AG09309 (cell line): ENCODE data around the gene PYCR2.

Source experiments
- DNase-seq: peaks from one replicate; pipeline ENCODE4 v3.0.0-alpha.2; 2010; ENCODE audit warnings: low read depth
- H3K4me3 ChIP-seq: 2 replicates; pipeline ENCODE4 v1.5.1; 2011; ENCODE audit warnings: mild to moderate bottlenecking, low read depth, low read length, moderate library complexity; ENCODE audit not compliant: control insufficient read depth
- TF ChIP-seq, protein P1 (sequence below): IDR thresholded peaks from 2 replicates; pipeline ENCODE4 v1.5.1; 2011; ENCODE audit warnings: mild to moderate bottlenecking, low read depth, low read length, inconsistent platforms; ENCODE audit not compliant: insufficient read depth, control insufficient read depth; ENCODE audit errors: missing control alignments

The PYCR2 gene

DNA sequence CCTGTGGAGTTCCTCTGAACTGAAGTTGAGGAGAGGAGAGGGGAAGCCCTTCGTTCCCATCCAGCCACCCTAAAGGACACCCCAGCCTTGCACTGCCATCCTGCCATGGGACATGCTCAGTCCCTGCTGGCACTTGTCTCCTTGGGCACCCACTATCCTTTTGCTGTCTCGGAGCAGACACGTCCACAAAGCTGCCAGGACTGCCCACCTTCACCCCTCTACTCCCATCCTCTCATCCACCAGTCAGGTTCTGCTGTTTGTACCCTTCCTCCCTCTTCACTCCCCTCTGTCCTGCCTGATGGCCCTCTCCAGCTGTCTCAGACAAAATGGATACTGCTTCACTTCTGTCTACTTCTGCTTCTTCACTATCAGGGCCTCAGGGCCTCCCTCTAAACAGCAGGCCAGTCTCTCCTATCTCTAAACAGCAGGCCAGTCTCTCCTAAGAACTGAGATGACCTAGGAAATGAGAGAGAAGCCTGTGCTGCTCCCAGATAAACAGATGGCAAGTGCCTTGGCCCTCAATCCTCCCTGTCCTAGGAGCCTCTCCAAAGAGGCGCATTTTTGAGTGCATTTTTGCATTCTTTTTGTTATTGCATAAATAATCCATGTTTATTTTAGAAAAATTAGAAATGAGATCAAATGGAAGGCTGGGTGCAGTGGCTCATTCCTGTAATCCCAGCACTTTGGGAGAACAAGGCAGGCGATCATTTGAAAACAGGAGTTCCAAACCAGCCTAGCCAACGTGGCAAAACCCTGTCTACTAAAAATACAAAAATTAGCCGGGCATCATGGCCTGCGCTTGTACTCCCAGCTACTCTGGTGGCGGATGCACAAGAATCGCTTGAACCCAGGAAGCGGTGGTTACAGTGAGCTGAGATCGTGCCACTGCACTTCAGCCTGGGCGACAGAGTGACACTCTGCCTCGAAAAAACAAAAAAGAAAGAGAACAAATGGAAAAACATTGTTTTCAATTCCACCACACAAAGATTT lies 4.4 kb upstream of the PYCR2 start:
- no peak for DNase-seq
- TF ChIP-seq, protein P1, sequence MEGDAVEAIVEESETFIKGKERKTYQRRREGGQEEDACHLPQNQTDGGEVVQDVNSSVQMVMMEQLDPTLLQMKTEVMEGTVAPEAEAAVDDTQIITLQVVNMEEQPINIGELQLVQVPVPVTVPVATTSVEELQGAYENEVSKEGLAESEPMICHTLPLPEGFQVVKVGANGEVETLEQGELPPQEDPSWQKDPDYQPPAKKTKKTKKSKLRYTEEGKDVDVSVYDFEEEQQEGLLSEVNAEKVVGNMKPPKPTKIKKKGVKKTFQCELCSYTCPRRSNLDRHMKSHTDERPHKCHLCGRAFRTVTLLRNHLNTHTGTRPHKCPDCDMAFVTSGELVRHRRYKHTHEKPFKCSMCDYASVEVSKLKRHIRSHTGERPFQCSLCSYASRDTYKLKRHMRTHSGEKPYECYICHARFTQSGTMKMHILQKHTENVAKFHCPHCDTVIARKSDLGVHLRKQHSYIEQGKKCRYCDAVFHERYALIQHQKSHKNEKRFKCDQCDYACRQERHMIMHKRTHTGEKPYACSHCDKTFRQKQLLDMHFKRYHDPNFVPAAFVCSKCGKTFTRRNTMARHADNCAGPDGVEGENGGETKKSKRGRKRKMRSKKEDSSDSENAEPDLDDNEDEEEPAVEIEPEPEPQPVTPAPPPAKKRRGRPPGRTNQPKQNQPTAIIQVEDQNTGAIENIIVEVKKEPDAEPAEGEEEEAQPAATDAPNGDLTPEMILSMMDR, result no peak
- no peak overlapping the region for H3K4me3 ChIP-seq

DNA sequence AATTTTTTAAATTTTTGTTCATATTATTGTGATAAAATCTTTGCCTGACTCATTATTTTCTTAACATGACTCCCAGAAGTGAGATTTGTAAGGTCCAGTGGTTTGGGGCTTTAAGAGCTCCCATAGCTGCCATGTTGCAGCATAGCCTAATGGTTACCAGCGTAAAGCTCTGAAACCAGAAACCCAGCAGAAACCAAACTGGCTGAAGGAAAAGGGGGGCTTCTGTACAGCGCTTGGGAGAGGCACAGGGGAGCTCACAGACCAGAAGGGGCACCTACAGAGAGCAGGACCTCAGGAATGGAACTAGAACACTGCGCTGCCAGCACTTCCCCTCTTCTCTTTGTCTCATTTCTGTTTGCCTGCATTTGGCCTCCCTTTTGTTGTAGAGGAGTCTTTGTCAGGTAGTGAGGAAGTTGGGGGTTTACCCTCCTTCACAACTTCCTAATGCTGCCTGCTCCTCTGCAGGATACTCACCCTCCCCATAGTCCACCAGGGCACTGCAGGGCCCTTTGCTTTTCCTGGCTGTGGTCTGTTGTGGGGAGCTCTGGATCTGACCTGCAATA lies 2.6 kb upstream of the PYCR2 start:
- DNase-seq, result no peak
- TF ChIP-seq, protein P1, result no peak
- no peak overlapping the region for H3K4me3 ChIP-seq

GRCh38 chr1:225923381-225923691 lies 714 bp downstream of the PYCR2 start:
- DNase-seq, result no peak
- peak overlapping the region; percentile 88 for H3K4me3 ChIP-seq
- TF ChIP-seq, protein P1, result no peak

- TF ChIP-seq, protein P1, result no peak
- no peak overlapping the region for H3K4me3 ChIP-seq
- no peak for DNase-seq
Observed at GRCh38 chr1:225921734-225922709, 2.0 kb downstream of the PYCR2 start.

- H3K4me3 ChIP-seq, result no peak overlapping the region
- DNase-seq, result peak; percentile 52
- TF ChIP-seq, protein P1, result no peak
Observed at GRCh38 chr1:225919906-225920305, 4.1 kb downstream of the PYCR2 start.

DNA sequence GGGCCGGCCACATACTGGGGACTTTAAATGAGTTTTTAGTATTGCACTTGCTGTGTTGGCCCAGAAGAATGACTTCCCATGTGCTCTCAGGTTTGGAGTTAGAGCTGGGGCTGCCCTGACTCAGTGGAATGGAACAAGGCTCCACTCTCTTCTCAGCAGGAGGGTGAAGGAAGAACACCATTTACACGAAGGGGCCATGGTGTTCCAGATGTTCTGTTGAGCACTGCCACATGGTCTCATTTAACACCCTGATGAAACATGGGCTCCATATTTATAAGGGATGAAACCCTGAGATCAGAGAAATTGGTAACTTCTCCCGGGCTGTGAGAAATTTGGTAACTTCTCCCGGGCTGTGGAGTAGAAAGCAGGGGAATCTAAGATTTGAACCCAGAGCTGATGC lies 5.8 kb downstream of the PYCR2 start:
- H3K4me3 ChIP-seq, result no peak overlapping the region
- no peak for DNase-seq
- TF ChIP-seq, protein P1, result no peak
